K562 (cell line): ENCODE measurements around the gene MGST2. TPM values are rescaled to one million over a fixed set of nuclear protein-coding genes. Genes with fewer than 3 reads are reported as not detected.

Source experiments
- ATAC-seq: fragments of 200-7000 bp; cut with Tn5 transposase; 3 replicates; pipeline ENCODE4 v1.9.1; 2020; ENCODE audit warnings: moderate library complexity
- BruUV-seq: library from RNA; stranded (reverse); fragments of 400-500 nt; replicated peaks from 2 replicates; lab custom pipeline; 2021; lab: Mats Ljungman, UMichigan
- CTCF ChIA-PET: fragments of 300-600 bp; formaldehyde crosslinking; extraction: SDS; loops from one replicate; lab custom pipeline; 2021; ENCODE audit warnings: low intra/inter-chr PET ratio; lab: Yijun Ruan, JAX
- POLR2A ChIA-PET: fragments of 300-600, 350-650 bp; sonication (Branson Sonifier 250); formaldehyde crosslinking; extraction: SDS; loops from one replicate; lab custom pipeline; 2021; ENCODE audit warnings: antibody characterized with exemption, inconsistent platforms; lab: Yijun Ruan, JAX
- DNase-seq, 4 experiments: peaks; one replicate each; pipeline versions ENCODE4 v3.0.0 to v3.0.0-alpha.2; 2011 to 2018; ENCODE audit warnings: low spot score in 3 of 4, mixed read lengths in 3 of 4; ENCODE audit errors: extremely low read depth in 1 of 4
- FAIRE-seq: peaks from 2 replicates; lab custom pipeline; 2011; peaks lifted over from hg19 to GRCh38; lab: Jason Lieb, UNC
- H2AFZ ChIP-seq: 2 replicates; pipeline ENCODE4 v1.6.0; 2011; ENCODE audit warnings: low read depth, low read length, control low read depth, inconsistent platforms
- H3K27ac ChIP-seq: fragments of 200-600 bp; 3 replicates; pipeline ENCODE4 v1.8.0; 2011; ENCODE audit warnings: low read depth, mild to moderate bottlenecking, control low read depth, inconsistent platforms, low read length, moderate library complexity, mixed read lengths; ENCODE audit errors: extremely low read depth
- H3K27me3 ChIP-seq, 2 experiments: fragments of 300-600 bp in 1 of 2; 2 replicates in 1 of 2; 3 replicates in 1 of 2; pipeline versions ENCODE4 v1.6.0 to v1.8.0; 2011; ENCODE audit warnings: inconsistent platforms in 2 of 2, low read length in 2 of 2, mild to moderate bottlenecking in 1 of 2, mixed read lengths in 1 of 2, moderate library complexity in 1 of 2; ENCODE audit not compliant: control insufficient read depth in 2 of 2, insufficient read depth in 2 of 2
- H3K36me3 ChIP-seq: fragments of 300-600 bp; 3 replicates; pipeline ENCODE4 v1.8.0; 2011; ENCODE audit warnings: mild to moderate bottlenecking, low read length, inconsistent platforms; ENCODE audit not compliant: control insufficient read depth, insufficient read depth
- H3K4me1 ChIP-seq, 2 experiments: fragments of 200-600 bp in 1 of 2; replicated peaks in 1 of 2; 2 replicates in 1 of 2; 3 replicates in 1 of 2; pipeline versions ENCODE4 v1.5.1 to v1.8.0; 2011; ENCODE audit warnings: inconsistent platforms in 2 of 2, low read length in 2 of 2, mild to moderate bottlenecking in 1 of 2, mixed read lengths in 1 of 2, moderate library complexity in 1 of 2; ENCODE audit not compliant: control insufficient read depth in 2 of 2, insufficient read depth in 2 of 2
- H3K4me2 ChIP-seq: 2 replicates; pipeline ENCODE4 v1.6.1; 2011; ENCODE audit warnings: low read length, control low read depth, inconsistent platforms, mixed read lengths; ENCODE audit not compliant: insufficient read depth
- H3K4me3 ChIP-seq: fragments of 200-600 bp; sonication (generic), shearing (Covaris generic); 2 replicates; pipeline ENCODE4 v1.5.1; 2016; ENCODE audit warnings: control low read depth, inconsistent platforms
- H3K79me2 ChIP-seq: fragments of 200-600 bp; 3 replicates; pipeline ENCODE4 v1.8.0; 2011; ENCODE audit warnings: low read length, inconsistent platforms; ENCODE audit not compliant: control insufficient read depth, insufficient read depth
- H3K9ac ChIP-seq, 2 experiments: 2 replicates each; pipeline versions ENCODE4 v1.6.0 to v1.6.1; 2011; ENCODE audit warnings: low read depth in 2 of 2, low read length in 2 of 2, control low read depth in 1 of 2, inconsistent platforms in 1 of 2, mild to moderate bottlenecking in 1 of 2, mixed read lengths in 1 of 2; ENCODE audit not compliant: insufficient read depth in 1 of 2
- H3K9me1 ChIP-seq: one replicate; pipeline ENCODE4 v1.6.0; 2011; ENCODE audit warnings: inconsistent platforms, mild to moderate bottlenecking, low read length, moderate library complexity; ENCODE audit not compliant: control insufficient read depth, insufficient read depth
- H3K9me3 ChIP-seq: replicated peaks from 2 replicates; pipeline ENCODE4 v1.5.1; 2011; ENCODE audit warnings: low read depth, low read length, inconsistent platforms; ENCODE audit not compliant: control insufficient read depth, insufficient read depth
- H4K20me1 ChIP-seq: replicated peaks from 2 replicates; pipeline ENCODE4 v1.6.1; 2011; ENCODE audit warnings: low read length, inconsistent platforms, mixed read lengths; ENCODE audit not compliant: control insufficient read depth, insufficient read depth
- BCOR ChIP-seq: fragments of 450-650 bp; IDR thresholded peaks from 2 replicates; pipeline ENCODE4 v1.6.1; 2016
- RBM25 ChIP-seq: fragments of 200-400 bp; formaldehyde crosslinking; IDR thresholded peaks from 2 replicates; pipeline ENCODE4 v1.6.1; 2018; ENCODE audit warnings: low read length, low read depth, moderate library complexity; ENCODE audit not compliant: severe bottlenecking
- RCOR1 ChIP-seq, 2 experiments: IDR thresholded peaks; 2 replicates each; pipeline ENCODE4 v1.6.1; 2012; ENCODE audit warnings: low read depth in 2 of 2, low read length in 2 of 2, borderline replicate concordance in 1 of 2, improper control_type of control experiment in 1 of 2
- WGBS: fragments of 100-300 bp; shearing (Covaris generic); methylation state at CpG from one replicate; pipeline ENCODE4 v1.1.6; 2016; ENCODE audit warnings: low coverage, mixed read lengths; ENCODE audit not compliant: insufficient coverage; ENCODE audit errors: missing lambda C conversion rate; 5-methylcytosine and 5-hydroxymethylcytosine counted together
- in situ Hi-C: fragments of 300-500 bp; cut with MboI; formaldehyde crosslinking; loops from 4 replicates; pipeline ENCODE4 v1.15.0; 2018; ENCODE audit warnings: inconsistent platforms, mixed read lengths
- intact Hi-C: fragments of 100-400 bp; cut with micrococcal nuclease; formaldehyde crosslinking; loops from 2 replicates; pipeline ENCODE4 v1.14.2; 2022
- polyA plus RNA-seq, 8 experiments: library from polyadenylated mRNA; depleted of rRNA in 4 of 8; stranded (reverse) in 5 of 8; unstranded in 3 of 8; fragments of >200 nt; fragmentation: Nextera tagmentation in 2 of 8; fragmentation: Illumina TruSeq in 1 of 8; extraction: Ambion mirVana in 2 of 8; extraction: Trizol in 1 of 8; gene quantifications; 2 replicates each; pipeline versions ENCODE4 v1.2.1 to v1.2.3, GENCODE V29; 2011 to 2014; ENCODE audit warnings: inconsistent platforms in 1 of 8, missing spikeins in 1 of 8
- total RNA-seq, 7 experiments: library from RNA; depleted of rRNA in 6 of 7; stranded (reverse); fragments of >200 nt in 6 of 7; fragmentation: Illumina TruSeq in 2 of 7; extraction: Trizol in 2 of 7; gene quantifications; 2 replicates each; pipeline versions ENCODE4 v1.2.1 to v1.2.3, GENCODE V29; 2011 to 2021; ENCODE audit warnings: low replicate concordance in 1 of 7
- TF ChIP-seq, protein P1 (sequence below): fragments of 450-650 bp; formaldehyde crosslinking; IDR thresholded peaks from 2 replicates; pipeline ENCODE4 v1.4.0; 2020; ENCODE audit warnings: mild to moderate bottlenecking

The MGST2 gene
- total and polyA plus RNA-seq, 9 of the 15 experiments (the other 6 are each of a cell fraction or from before 2014, with no cell fraction given): 38.7 to 115 (median 84.6) TPM

DNA sequence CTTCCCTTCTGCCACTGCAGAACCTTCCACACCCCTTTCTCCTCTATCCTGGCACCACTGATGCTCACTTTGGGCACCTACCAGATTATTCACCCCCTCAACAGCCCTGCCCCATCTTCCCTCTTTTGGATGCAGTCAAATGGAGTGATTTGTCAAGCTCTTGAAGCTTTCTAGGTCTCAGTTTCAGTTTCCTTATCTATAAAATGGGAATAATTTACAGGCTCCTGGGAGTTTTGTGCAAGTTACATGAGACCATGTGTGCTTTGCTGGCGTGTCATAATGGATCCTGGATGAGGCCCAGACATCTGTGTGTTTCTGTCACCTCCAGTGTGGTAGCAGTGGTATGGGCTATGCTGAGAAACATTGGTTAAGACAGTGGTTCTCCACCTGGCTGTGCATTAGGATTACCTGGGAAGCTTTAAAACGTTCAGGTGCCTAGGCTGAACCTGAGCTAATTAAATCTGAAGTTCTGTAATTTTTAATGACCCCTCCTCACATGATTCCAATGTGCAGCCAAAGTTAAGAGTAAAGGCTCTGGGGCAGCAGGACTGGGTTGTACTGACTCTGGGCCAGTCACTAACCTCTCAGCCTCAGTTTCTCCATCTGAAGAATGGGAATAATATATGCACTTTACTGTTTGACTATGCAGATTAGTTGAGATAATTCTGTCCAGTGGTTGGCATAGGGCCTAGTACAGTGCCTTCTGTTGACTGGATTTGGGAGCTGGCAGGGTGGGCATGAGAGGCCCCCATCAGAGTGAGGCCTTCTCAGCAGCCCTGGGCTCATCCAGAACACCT, 6.8 kb upstream of the MGST2 start:
- Histone ChIP-seq H3K9ac (no peak overlapping the region), H3K4me1 (peaks cover 5 to 8% of the 10 kb centered on the region in 2 experiments; a peak in 4 of 5 replicates)
- TF ChIP-seq BCOR (peak; percentile 56; the same call in 1 of the 2 replicates), RBM25 (peak; percentile 89), RCOR1 (IDR thresholded peaks at IDR 0.05; ENCODE audit: borderline replicate concordance in 1 of 2, low read depth in 2 of 2, low read length in 2 of 2) (0 out of 4 replicates have a peak, but pooled peaks of 1 of the 2 experiments have one; percentile 27)
- TF ChIP-seq, protein P1, sequence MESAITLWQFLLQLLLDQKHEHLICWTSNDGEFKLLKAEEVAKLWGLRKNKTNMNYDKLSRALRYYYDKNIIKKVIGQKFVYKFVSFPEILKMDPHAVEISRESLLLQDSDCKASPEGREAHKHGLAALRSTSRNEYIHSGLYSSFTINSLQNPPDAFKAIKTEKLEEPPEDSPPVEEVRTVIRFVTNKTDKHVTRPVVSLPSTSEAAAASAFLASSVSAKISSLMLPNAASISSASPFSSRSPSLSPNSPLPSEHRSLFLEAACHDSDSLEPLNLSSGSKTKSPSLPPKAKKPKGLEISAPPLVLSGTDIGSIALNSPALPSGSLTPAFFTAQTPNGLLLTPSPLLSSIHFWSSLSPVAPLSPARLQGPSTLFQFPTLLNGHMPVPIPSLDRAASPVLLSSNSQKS (CRISPR knock-in tag): no peak
- TF ChIP-seq, all 486 proteins: peak for 3
- no peak overlapping the region for H3K4me3 ChIP-seq
- in situ Hi-C loops: no loop called here
- 38% methylated on average over 2 of the region's 2 CpGs for WGBS
- no peaks in the 10 kb centered on the region for H3K79me2 ChIP-seq
- H3K9me3 ChIP-seq: no peaks in the 10 kb centered on the region
- H4K20me1 ChIP-seq: no peaks in the 10 kb centered on the region; the same call in 1 of the 2 replicates
- H3K9me1 ChIP-seq: no peaks in the 10 kb centered on the region
- no peaks in the 10 kb centered on the region for H3K36me3 ChIP-seq
- ChIA-PET CTCF (no interaction called here), POLR2A (interaction anchor here (0.6 kb wide), 1 partner anchor 144 kb away, joined by 3 read pairs; no protein-coding TSS in a partner anchor)
- intact Hi-C loops: loop anchor here (5.0 to 10.0 kb wide), 3 partner anchors 34 to 1194 kb away; no protein-coding TSS in a partner anchor
- ATAC-seq (no peak), DNase-seq (no peak), FAIRE-seq (no peak)
- peaks cover 7 to 14% of the 10 kb centered on the region in 2 experiments; a peak in 4 of 5 replicates for H3K27me3 ChIP-seq
- no peak overlapping the region for H3K4me2 ChIP-seq
- no peak overlapping the region for H2AFZ ChIP-seq
- H3K27ac ChIP-seq: no peak overlapping the region
- no TSS peak for BruUV-seq
